T-cell (primary cell): ENCODE measurements around the gene ZNF786. TPM values are rescaled to one million over a fixed set of nuclear protein-coding genes. Genes with fewer than 3 reads are reported as not detected.
A peak's percentile ranks its signal among the peaks of the same experiment; 100 is the strongest.

Source experiments
- ATAC-seq, 4 experiments: fragments of 200-7000 bp in 3 of 4; fragments of 150-1000 bp in 1 of 4; cut with Tn5 transposase; replicated peaks in 1 of 4; 1 replicate in 3 of 4; 2 replicates in 1 of 4; pipeline ENCODE4 v1.10.0; 2021; ENCODE audit warnings: moderate library complexity in 3 of 4, mild to moderate bottlenecking in 2 of 4, moderate number of reproducible peaks in 1 of 4
- CTCF ChIA-PET, 2 donors: fragments of 300-600 bp; sonication (Branson Sonifier 250); formaldehyde crosslinking; loops; one replicate each; lab custom pipeline; 2022; ENCODE audit warnings: antibody characterized with exemption in 2 of 2; lab: Charles Lee
- POLR2A ChIA-PET, 2 donors: fragments of 300-600 bp; sonication (Branson Sonifier 250); formaldehyde crosslinking; loops; one replicate each; lab custom pipeline; 2022; ENCODE audit warnings: antibody characterized with exemption in 2 of 2; lab: Charles Lee
- DNase-seq, 35 experiments: peaks; one replicate each; pipeline versions ENCODE4 v3.0.0 to v3.0.0-alpha.2; 2013 to 2023
- H3K27ac ChIP-seq: one replicate; pipeline ENCODE4 v1.5.1; 2013; ENCODE audit warnings: low read length
- H3K27me3 ChIP-seq, 2 experiments: replicated peaks in 1 of 2; 1 replicate in 1 of 2; 2 replicates in 1 of 2; pipeline versions ENCODE4 v1.6.1 to v1.7.0; 2013; ENCODE audit warnings: low read length in 1 of 2, mixed read lengths in 1 of 2; ENCODE audit not compliant: control insufficient read depth in 2 of 2, insufficient read depth in 2 of 2; ENCODE audit errors: extremely low read depth in 1 of 2
- H3K36me3 ChIP-seq, 2 donors: 1 replicate in 1 of 2; 2 replicates in 1 of 2; pipeline versions ENCODE4 v1.6.1 to v1.7.0; 2013; ENCODE audit warnings: low read length in 1 of 2; ENCODE audit not compliant: control insufficient read depth in 2 of 2, insufficient read depth in 1 of 2; ENCODE audit errors: extremely low read depth in 1 of 2
- H3K4me1 ChIP-seq, 2 experiments: 1 replicate in 1 of 2; 2 replicates in 1 of 2; pipeline versions ENCODE4 v1.6.1 to v1.7.0; 2013; ENCODE audit warnings: low read length in 2 of 2, mixed read lengths in 1 of 2; ENCODE audit not compliant: insufficient read depth in 2 of 2, control insufficient read depth in 1 of 2; ENCODE audit errors: extremely low read depth in 1 of 2
- H3K4me3 ChIP-seq, 2 donors: 1 replicate in 1 of 2; 2 replicates in 1 of 2; pipeline versions ENCODE4 v1.5.1 to v1.7.0; 2013; ENCODE audit warnings: mild to moderate bottlenecking in 2 of 2, low read length in 1 of 2, moderate library complexity in 1 of 2; ENCODE audit not compliant: control insufficient read depth in 1 of 2; ENCODE audit errors: extremely low read depth in 1 of 2
- H3K9me3 ChIP-seq: 2 replicates; pipeline ENCODE4 v1.7.0; 2013
- H3K27ac Mint-ChIP-seq, 2 donors: one replicate each; pipeline ENCODE4 v1.8.0; 2020 to 2021; ENCODE audit warnings: mild to moderate bottlenecking in 2 of 2, mixed read lengths in 2 of 2
- H3K27me3 Mint-ChIP-seq, 2 donors: one replicate each; pipeline ENCODE4 v1.8.0; 2021 to 2022; ENCODE audit warnings: mixed read lengths in 2 of 2
- H3K36me3 Mint-ChIP-seq: one replicate; pipeline ENCODE4 v1.8.0; 2021; ENCODE audit warnings: mixed read lengths
- H3K4me1 Mint-ChIP-seq, 3 donors: one replicate each; pipeline ENCODE4 v1.8.0; 2020 to 2022; ENCODE audit warnings: mixed read lengths in 3 of 3, mild to moderate bottlenecking in 1 of 3
- H3K4me3 Mint-ChIP-seq, 3 donors: one replicate each; pipeline ENCODE4 v1.8.0; 2020 to 2022; ENCODE audit warnings: mild to moderate bottlenecking in 3 of 3, mixed read lengths in 3 of 3, moderate library complexity in 3 of 3
- H3K9me3 Mint-ChIP-seq, 3 donors: one replicate each; pipeline ENCODE4 v1.8.0; 2020 to 2022; ENCODE audit warnings: mixed read lengths in 3 of 3
- WGBS: methylation state at CpG from one replicate; pipeline ENCODE4 v1.1.5; 2013; ENCODE audit warnings: missing lambda C conversion rate; ENCODE audit not compliant: insufficient coverage; 5-methylcytosine and 5-hydroxymethylcytosine counted together
- total RNA-seq, 35 experiments: library from RNA in 6 of 35; stranded (reverse) in 6 of 35; fragments of 120-200 nt in 1 of 35; gene quantifications; one replicate each; pipeline versions ENCODE4 v1.2.1 to v1.2.4 and lab custom pipeline; 2013 to 2026

The ZNF786 gene
- total RNA-seq, 5 donors from 2014 or later (not counting 1 experiment from before 2014, with no cell fraction given): 6.2 to 21.1 (median 18.8) TPM

- DNase-seq: no peak
- no peak for ATAC-seq
- no peaks in the 10 kb centered on the region for H3K9me3 ChIP-seq
- ChIA-PET CTCF (no interaction called here), POLR2A (no interaction called here)
- peaks cover 0 to 10% of the 10 kb centered on the region in 2 experiments for H3K4me1 ChIP-seq
- H3K9me3 Mint-ChIP-seq: no peaks in the 10 kb centered on the region
- peak overlapping the region; percentile 24 to 58 for H3K27ac Mint-ChIP-seq
- H3K36me3 Mint-ChIP-seq: peaks cover 20% of the 10 kb centered on the region
- no peaks in the 10 kb centered on the region for H3K27me3 Mint-ChIP-seq
- no peak overlapping the region for H3K27ac ChIP-seq
- no CpG with 5 or more reads among the region's 3 CpGs for WGBS
- H3K27me3 ChIP-seq: no peaks in the 10 kb centered on the region
- H3K4me3 ChIP-seq: no peak overlapping the region
- H3K4me3 Mint-ChIP-seq: no peak overlapping the region
- peaks cover 0 to 15% (median 8%) of the 10 kb centered on the region in 3 donors for H3K4me1 Mint-ChIP-seq
- H3K36me3 ChIP-seq: peaks cover 8 to 44% of the 10 kb centered on the region in 2 donors
Observed at GRCh38 chr7:149074116-149074885, 16.2 kb downstream of the ZNF786 start.

- DNase-seq (no peak), ATAC-seq (no peak)
- Histone ChIP-seq H3K36me3 (peaks cover 8 to 44% of the 10 kb centered on the region in 2 donors), H3K4me1 (peaks cover 0 to 10% of the 10 kb centered on the region in 2 experiments), H3K9me3 (no peaks in the 10 kb centered on the region), H3K4me3 (no peak overlapping the region), H3K27ac (peak overlapping the region; percentile 60), H3K27me3 (no peaks in the 10 kb centered on the region)
- no peak overlapping the region for H3K4me3 Mint-ChIP-seq
- ChIA-PET CTCF (interaction anchor here in 1 of 2 donors (1.3 kb wide), 1 partner anchor 89 kb away, joined by 6 read pairs; no protein-coding TSS in a partner anchor), POLR2A (no interaction called here)
- H3K9me3 Mint-ChIP-seq: no peaks in the 10 kb centered on the region
- H3K36me3 Mint-ChIP-seq: peaks cover 23% of the 10 kb centered on the region
- H3K27ac Mint-ChIP-seq: peak overlapping the region; percentile 23 to 78
- 100% methylated on average over 3 of the region's 4 CpGs for WGBS
- no peaks in the 10 kb centered on the region for H3K27me3 Mint-ChIP-seq
- peaks cover 4 to 16% (median 8%) of the 10 kb centered on the region in 3 donors for H3K4me1 Mint-ChIP-seq
Observed at GRCh38 chr7:149072438-149072775, 18.1 kb downstream of the ZNF786 start.

- Mint-ChIP-seq H3K4me1 (peaks cover 4 to 16% (median 8%) of the 10 kb centered on the region in 3 donors), H3K9me3 (no peaks in the 10 kb centered on the region), H3K27ac (peak overlapping the region; percentile 66 to 78), H3K27me3 (no peaks in the 10 kb centered on the region), H3K4me3 (peak overlapping the region in 2 of 3 donors; percentile 9 to 34), H3K36me3 (peaks cover 19% of the 10 kb centered on the region)
- CTCF ChIA-PET: interaction anchor here in 1 of 2 donors (1.3 kb wide), 1 partner anchor 89 kb away, joined by 6 read pairs; no protein-coding TSS in a partner anchor
- Histone ChIP-seq H3K27me3 (no peaks in the 10 kb centered on the region), H3K9me3 (no peaks in the 10 kb centered on the region), H3K4me1 (peaks cover 0 to 10% of the 10 kb centered on the region in 2 experiments), H3K27ac (peak overlapping the region; percentile 60), H3K36me3 (peaks cover 8 to 41% of the 10 kb centered on the region in 2 donors), H3K4me3 (peak overlapping the region in 1 of 2 donors; percentile 21)
- peak; percentile 70 to 87 (median 78) for ATAC-seq
- WGBS: 86% methylated on average over 45 of the region's 46 CpGs
- POLR2A ChIA-PET: no interaction called here
- DNase-seq: peak in 34 of 35 experiments; percentile 8 to 69 (median 42)
Observed at GRCh38 chr7:149071641-149072437, 18.7 kb downstream of the ZNF786 start.

- H3K9me3 ChIP-seq: no peaks in the 10 kb centered on the region
- H3K27me3 ChIP-seq: no peaks in the 10 kb centered on the region
- H3K27ac ChIP-seq: no peak overlapping the region
- Mint-ChIP-seq H3K36me3 (peaks cover 16% of the 10 kb centered on the region), H3K4me3 (no peak overlapping the region), H3K27ac (no peak overlapping the region), H3K9me3 (no peaks in the 10 kb centered on the region), H3K27me3 (no peaks in the 10 kb centered on the region), H3K4me1 (peaks cover 4 to 13% (median 7%) of the 10 kb centered on the region in 3 donors)
- ChIA-PET POLR2A (no interaction called here), CTCF (interaction anchor here (0.7 to 1.3 kb wide), 2 partner anchors 48 to 88 kb away, joined by 4 to 6 read pairs; no protein-coding TSS in a partner anchor)
- ATAC-seq (peak in 1 of 4 experiments; percentile 14), DNase-seq (no peak)
- peak overlapping the region in 1 of 2 donors; percentile 21 for H3K4me3 ChIP-seq
- 94% methylated on average over 25 of the region's 29 CpGs for WGBS
- H3K4me1 ChIP-seq: peaks cover 0 to 10% of the 10 kb centered on the region in 2 experiments
- peaks cover 8 to 39% of the 10 kb centered on the region in 2 donors for H3K36me3 ChIP-seq
Observed at GRCh38 chr7:149071182-149071635, 19.3 kb downstream of the ZNF786 start.

GRCh38 chr7:149070372-149071125 lies 20.0 kb downstream of the ZNF786 start:
- Mint-ChIP-seq H3K4me3 (no peak overlapping the region), H3K9me3 (no peaks in the 10 kb centered on the region), H3K36me3 (peaks cover 16% of the 10 kb centered on the region), H3K27me3 (no peaks in the 10 kb centered on the region), H3K27ac (no peak overlapping the region), H3K4me1 (peaks cover 4 to 15% (median 8%) of the 10 kb centered on the region in 3 donors)
- H3K27ac ChIP-seq: no peak overlapping the region
- ATAC-seq: no peak
- no peak for DNase-seq
- no peaks in the 10 kb centered on the region for H3K9me3 ChIP-seq
- H3K4me1 ChIP-seq: peaks cover 0 to 13% of the 10 kb centered on the region in 2 experiments
- no peaks in the 10 kb centered on the region for H3K27me3 ChIP-seq
- peaks cover 8 to 39% of the 10 kb centered on the region in 2 donors for H3K36me3 ChIP-seq
- CTCF ChIA-PET: interaction anchor here in 1 of 2 donors (0.5 to 0.7 kb wide), 2 partner anchors 38 to 47 kb away, joined by 4 read pairs; no protein-coding TSS in a partner anchor
- no peak overlapping the region for H3K4me3 ChIP-seq
- WGBS: 97% methylated on average over 31 of the region's 31 CpGs
- POLR2A ChIA-PET: no interaction called here
